Nephron (organoid): ENCODE results near the gene MTARC1.

Experiments used
- H3K27ac Mint-ChIP-seq, 3 experiments: 2 replicates each; pipeline ENCODE4 v1.8.0; 2020; ENCODE audit warnings: mixed read lengths in 3 of 3, mild to moderate bottlenecking in 2 of 3, moderate library complexity in 1 of 3
- H3K27me3 Mint-ChIP-seq: 2 replicates; pipeline ENCODE4 v1.8.0; 2021; ENCODE audit warnings: low read depth, mild to moderate bottlenecking, moderate library complexity, mixed read lengths
- H3K36me3 Mint-ChIP-seq: 2 replicates; pipeline ENCODE4 v1.8.0; 2020; ENCODE audit warnings: low read depth, mixed read lengths
- H3K4me1 Mint-ChIP-seq: 2 replicates; pipeline ENCODE4 v1.8.0; 2020; ENCODE audit warnings: mixed read lengths
- H3K4me3 Mint-ChIP-seq, 3 experiments: 2 replicates each; pipeline ENCODE4 v1.8.0; 2020; ENCODE audit warnings: mild to moderate bottlenecking in 3 of 3, mixed read lengths in 3 of 3, moderate library complexity in 2 of 3
- H3K9me3 Mint-ChIP-seq: 2 replicates; pipeline ENCODE4 v1.8.0; 2020; ENCODE audit warnings: mixed read lengths
- CTCF ChIP-seq, 3 experiments: fragments of 200-600 bp; sonication (generic); IDR thresholded peaks; one replicate each; pipeline ENCODE4 v1.5.0; 2021; ENCODE audit warnings: antibody characterized with exemption in 3 of 3; ENCODE audit not compliant: unreplicated experiment in 3 of 3

The MTARC1 gene

GRCh38 chr1:220807726-220808125 lies 21.0 kb downstream of the MTARC1 start:
- Mint-ChIP-seq H3K27me3 (peaks cover 46% of the 10 kb centered on the region), H3K9me3 (no peaks in the 10 kb centered on the region), H3K4me3 (no peak overlapping the region), H3K4me1 (peaks cover 33% of the 10 kb centered on the region), H3K36me3 (peaks cover 14% of the 10 kb centered on the region), H3K27ac (no peak overlapping the region)
- TF ChIP-seq CTCF (IDR thresholded peaks at IDR 0.05; ENCODE audit: unreplicated experiment in 3 of 3) = no peak

GRCh38 chr1:220808345-220809186 lies 21.9 kb downstream of the MTARC1 start:
- H3K4me1 Mint-ChIP-seq = peaks cover 30% of the 10 kb centered on the region
- H3K36me3 Mint-ChIP-seq = peaks cover 21% of the 10 kb centered on the region
- H3K4me3 Mint-ChIP-seq = no peak overlapping the region
- H3K9me3 Mint-ChIP-seq = no peaks in the 10 kb centered on the region
- no peak for TF ChIP-seq CTCF (IDR thresholded peaks at IDR 0.05; ENCODE audit: unreplicated experiment in 3 of 3)
- no peak overlapping the region for H3K27ac Mint-ChIP-seq
- H3K27me3 Mint-ChIP-seq = peaks cover 44% of the 10 kb centered on the region

GRCh38 chr1:220809187-220809550 lies 22.5 kb downstream of the MTARC1 start:
- H3K36me3 Mint-ChIP-seq = peaks cover 21% of the 10 kb centered on the region
- peaks cover 42% of the 10 kb centered on the region for H3K27me3 Mint-ChIP-seq
- H3K4me3 Mint-ChIP-seq = no peak overlapping the region
- no peak overlapping the region for H3K27ac Mint-ChIP-seq
- H3K9me3 Mint-ChIP-seq = no peaks in the 10 kb centered on the region
- TF ChIP-seq CTCF (IDR thresholded peaks at IDR 0.05; ENCODE audit: unreplicated experiment in 3 of 3) = no peak
- H3K4me1 Mint-ChIP-seq = peaks cover 30% of the 10 kb centered on the region

- Mint-ChIP-seq H3K36me3 (peaks cover 21% of the 10 kb centered on the region), H3K4me1 (peaks cover 30% of the 10 kb centered on the region), H3K9me3 (no peaks in the 10 kb centered on the region), H3K27ac (no peak overlapping the region), H3K4me3 (peak overlapping the region in 1 of 3 experiments; percentile 65), H3K27me3 (peaks cover 43% of the 10 kb centered on the region)
- no peak for TF ChIP-seq CTCF (IDR thresholded peaks at IDR 0.05; ENCODE audit: unreplicated experiment in 3 of 3)
Measured at GRCh38 chr1:220809704-220810103, 23.0 kb downstream of the MTARC1 start.

GRCh38 chr1:220810179-220810653 lies 23.5 kb downstream of the MTARC1 start:
- Mint-ChIP-seq H3K27ac (no peak overlapping the region), H3K36me3 (peaks cover 18% of the 10 kb centered on the region), H3K9me3 (no peaks in the 10 kb centered on the region), H3K4me3 (peak overlapping the region; percentile 65 to 74 (median 67)), H3K4me1 (peaks cover 30% of the 10 kb centered on the region), H3K27me3 (peaks cover 43% of the 10 kb centered on the region)
- peak; percentile 93 to 98 (median 95) for TF ChIP-seq CTCF (IDR thresholded peaks at IDR 0.05; ENCODE audit: unreplicated experiment in 3 of 3)

GRCh38 chr1:220810963-220811362 lies 24.2 kb downstream of the MTARC1 start:
- Mint-ChIP-seq H3K27me3 (peaks cover 43% of the 10 kb centered on the region), H3K27ac (no peak overlapping the region), H3K4me3 (peak overlapping the region in 1 of 3 experiments; percentile 74), H3K9me3 (no peaks in the 10 kb centered on the region), H3K4me1 (peaks cover 30% of the 10 kb centered on the region), H3K36me3 (peaks cover 17% of the 10 kb centered on the region)
- TF ChIP-seq CTCF (IDR thresholded peaks at IDR 0.05; ENCODE audit: unreplicated experiment in 3 of 3) = no peak
